ENCODE results near the gene ANKRD13C.

DNA sequence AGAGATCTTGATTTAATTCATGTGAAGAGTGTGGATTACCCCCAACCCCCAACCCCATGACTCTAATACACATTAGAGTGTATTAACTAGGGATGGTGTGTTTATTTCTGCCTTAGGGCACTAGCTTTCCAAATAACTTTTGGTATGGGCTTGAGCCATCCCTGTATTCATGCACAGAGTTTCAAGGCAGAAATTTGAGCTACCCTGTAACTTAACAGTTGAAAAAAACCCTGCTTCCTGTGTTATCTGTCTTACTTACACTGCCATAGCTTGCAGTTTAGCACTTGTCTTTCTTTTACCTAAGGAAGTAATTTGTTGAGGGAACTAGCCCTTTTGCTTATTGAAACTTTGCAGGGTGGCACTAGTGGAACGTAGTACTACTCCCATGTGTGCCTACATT, 127.1 kb downstream of the ANKRD13C start:
- TF ChIP-seq BHLHE40 (IDR thresholded peaks at IDR 0.05; ENCODE audit: borderline replicate concordance) (no peak), SUZ12 (IDR thresholded peaks at IDR 0.05) (no peak), HDGF (IDR thresholded peaks at IDR 0.05; ENCODE audit: borderline replicate concordance) (no peak), FOXM1 (IDR thresholded peaks at IDR 0.05; ENCODE audit: borderline replicate concordance) (no peak), ARNT (IDR thresholded peaks at IDR 0.05) (no peak), NFRKB (IDR thresholded peaks at IDR 0.05) (no peak), FOXA1 (IDR thresholded peaks at IDR 0.05) (no peak), TARDBP (IDR thresholded peaks at IDR 0.05) (no peak), SP1 (IDR thresholded peaks at IDR 0.05) (no peak)

Measured in HEK293T (cell line).